Thoracic aorta (tissue), 2 donors: Measurements from ENCODE around the gene CANX. TPM values are rescaled to one million over a fixed set of nuclear protein-coding genes. Genes with fewer than 3 reads are reported as not detected.

Source experiments
- ATAC-seq: fragments of 150-250 bp; one replicate; pipeline ENCODE4 v1.8.0; 2017; ENCODE audit warnings: low read depth; ENCODE audit not compliant: insufficient number of reproducible peaks, low FRiP score
- DNase-seq: peaks from one replicate; pipeline ENCODE4 v3.0.0-alpha.2; 2020; ENCODE audit warnings: low spot score
- H3K27ac ChIP-seq, 2 donors: fragments of 200-600 bp; sonication (generic); 1 replicate in 1 of 2; 2 replicates in 1 of 2; pipeline ENCODE4 v1.5.1; 2016; ENCODE audit warnings: mild to moderate bottlenecking in 2 of 2, moderate library complexity in 2 of 2
- H3K27me3 ChIP-seq: fragments of 200-600 bp; sonication (generic); replicated peaks from 2 replicates; pipeline ENCODE4 v1.6.0; 2016; ENCODE audit warnings: mild to moderate bottlenecking; ENCODE audit not compliant: insufficient read depth
- H3K36me3 ChIP-seq: fragments of 200-600 bp; sonication (generic); one replicate; pipeline ENCODE4 v1.5.1; 2016
- H3K4me1 ChIP-seq, 2 donors: fragments of 200-600 bp; sonication (generic); 1 replicate in 1 of 2; 2 replicates in 1 of 2; pipeline versions ENCODE4 v1.5.1 to v1.6.0; 2016; ENCODE audit warnings: low read depth in 2 of 2, mild to moderate bottlenecking in 1 of 2; ENCODE audit not compliant: control insufficient read depth in 1 of 2
- H3K4me3 ChIP-seq: fragments of 200-600 bp; sonication (generic); 2 replicates; pipeline ENCODE4 v1.5.1; 2016; ENCODE audit warnings: mild to moderate bottlenecking
- H3K9me3 ChIP-seq: fragments of 200-600 bp; sonication (generic); 2 replicates; pipeline ENCODE4 v1.5.1; 2016
- total RNA-seq, 2 donors: library from RNA; depleted of rRNA; stranded (reverse); fragments of >200 nt; gene quantifications; one replicate each; pipeline versions ENCODE4 v1.1.0 to v1.2.3, GENCODE V29; 2016
- TF ChIP-seq, protein P1 (sequence below): fragments of 200-600 bp; sonication (generic); IDR thresholded peaks from one replicate; pipeline ENCODE4 v1.5.1; 2019; ENCODE audit warnings: antibody characterized with exemption

The CANX gene
- total RNA-seq, 2 donors from 2014 or later: 240 to 371 TPM

DNA sequence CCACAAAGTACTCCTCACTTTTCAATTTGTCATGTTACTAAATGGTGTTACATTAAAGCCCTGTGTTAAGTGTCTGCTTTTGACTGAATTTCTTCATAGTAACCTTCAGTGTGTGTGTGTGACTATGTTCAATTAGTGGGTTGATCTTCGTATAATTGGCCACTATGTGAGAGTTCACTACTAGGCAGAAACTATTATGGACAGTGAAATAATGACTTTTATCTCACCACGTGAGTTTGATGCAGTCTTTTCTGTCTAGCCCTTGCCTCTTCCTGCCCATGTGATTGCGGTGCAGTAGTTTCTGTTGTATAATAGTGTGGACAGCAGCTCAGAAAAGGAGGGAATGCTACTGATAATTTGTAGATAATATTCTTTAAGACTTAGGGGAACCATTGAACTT, 32.1 kb downstream of the CANX start:
- Histone ChIP-seq H3K9me3 (no peaks in the 10 kb centered on the region), H3K27me3 (no peaks in the 10 kb centered on the region), H3K27ac (no peak overlapping the region), H3K4me1 (peaks cover 27 to 31% of the 10 kb centered on the region in 2 donors), H3K36me3 (peaks cover 32% of the 10 kb centered on the region), H3K4me3 (no peak overlapping the region)
- TF ChIP-seq, protein P1, sequence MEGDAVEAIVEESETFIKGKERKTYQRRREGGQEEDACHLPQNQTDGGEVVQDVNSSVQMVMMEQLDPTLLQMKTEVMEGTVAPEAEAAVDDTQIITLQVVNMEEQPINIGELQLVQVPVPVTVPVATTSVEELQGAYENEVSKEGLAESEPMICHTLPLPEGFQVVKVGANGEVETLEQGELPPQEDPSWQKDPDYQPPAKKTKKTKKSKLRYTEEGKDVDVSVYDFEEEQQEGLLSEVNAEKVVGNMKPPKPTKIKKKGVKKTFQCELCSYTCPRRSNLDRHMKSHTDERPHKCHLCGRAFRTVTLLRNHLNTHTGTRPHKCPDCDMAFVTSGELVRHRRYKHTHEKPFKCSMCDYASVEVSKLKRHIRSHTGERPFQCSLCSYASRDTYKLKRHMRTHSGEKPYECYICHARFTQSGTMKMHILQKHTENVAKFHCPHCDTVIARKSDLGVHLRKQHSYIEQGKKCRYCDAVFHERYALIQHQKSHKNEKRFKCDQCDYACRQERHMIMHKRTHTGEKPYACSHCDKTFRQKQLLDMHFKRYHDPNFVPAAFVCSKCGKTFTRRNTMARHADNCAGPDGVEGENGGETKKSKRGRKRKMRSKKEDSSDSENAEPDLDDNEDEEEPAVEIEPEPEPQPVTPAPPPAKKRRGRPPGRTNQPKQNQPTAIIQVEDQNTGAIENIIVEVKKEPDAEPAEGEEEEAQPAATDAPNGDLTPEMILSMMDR: no peak
- DNase-seq: no peak
- no peak for ATAC-seq

DNA sequence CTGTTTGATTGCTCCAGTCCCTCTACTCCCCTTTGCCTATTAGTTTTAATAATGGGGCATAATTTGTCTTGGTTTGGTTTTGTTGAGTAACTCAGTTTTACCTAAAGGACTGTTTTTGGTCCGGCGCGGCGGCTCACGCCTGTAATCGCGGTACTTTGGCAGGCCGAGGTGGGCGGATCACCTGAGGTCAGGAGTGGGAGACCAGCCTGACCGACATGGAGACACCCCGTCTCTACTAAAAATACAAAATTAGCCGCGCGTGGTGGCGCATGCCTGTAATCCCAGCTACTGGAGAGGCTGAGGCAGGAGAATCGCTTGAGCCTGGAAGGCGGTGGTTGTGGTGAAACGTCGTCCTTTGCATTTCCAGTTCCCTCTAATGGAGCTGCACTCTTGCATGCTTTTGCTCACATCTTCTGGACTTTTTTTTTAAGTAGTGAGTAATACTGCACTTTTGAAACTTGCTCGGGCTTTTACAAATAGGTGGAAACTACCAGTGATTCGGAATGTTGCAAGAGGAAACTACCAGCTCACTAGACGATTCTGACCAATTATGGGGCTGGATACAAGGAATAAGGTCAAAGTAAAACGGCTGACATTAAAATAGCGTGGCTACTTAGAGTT, 33.1 kb downstream of the CANX start:
- DNase-seq: no peak
- ATAC-seq: peak; percentile 71
- Histone ChIP-seq H3K27ac (peak overlapping the region; percentile 68 to 82), H3K9me3 (no peaks in the 10 kb centered on the region), H3K36me3 (peaks cover 21% of the 10 kb centered on the region), H3K27me3 (no peaks in the 10 kb centered on the region), H3K4me1 (peaks cover 30 to 41% of the 10 kb centered on the region in 2 donors), H3K4me3 (peak overlapping the region; percentile 87)
- TF ChIP-seq, protein P1: no peak

DNA sequence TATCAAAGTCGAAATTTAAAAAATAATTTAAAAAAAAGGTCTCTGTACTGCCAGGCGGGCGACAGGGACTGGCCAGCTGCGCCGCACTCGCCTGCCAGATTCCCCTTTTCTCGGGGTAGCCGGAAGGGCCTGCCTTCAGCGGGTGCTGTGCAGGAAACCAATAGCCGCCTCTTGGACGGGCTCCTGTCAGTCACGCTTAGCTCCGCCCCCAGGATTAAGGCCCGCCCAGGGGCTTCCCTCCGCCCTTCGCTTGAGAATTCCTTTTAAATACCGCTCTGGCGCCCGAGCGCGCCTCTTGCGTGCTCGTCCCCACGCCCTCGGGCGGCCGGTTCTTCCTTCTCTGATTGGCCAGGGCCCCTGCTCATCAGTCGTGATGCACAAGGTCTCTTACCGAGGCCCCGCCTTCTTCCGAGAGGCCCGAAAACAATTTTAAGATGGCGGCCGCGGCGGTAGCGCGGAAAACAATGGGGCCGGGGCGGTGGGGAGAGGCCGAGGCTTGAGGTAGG, 33.7 kb downstream of the CANX start, which contains the start of gene MAML1:
TSS of gene MAML1 (plus strand) at position 411 of the 506 bp plus-strand sequence. CDS start 291 bp downstream, outside the sequence.
- Histone ChIP-seq H3K27ac (peak within 1 kb of the TSS; percentile 82 to 93), H3K4me3 (peak within 1 kb of the TSS; percentile 87), H3K9me3 (no peaks in the 10 kb centered on the region), H3K36me3 (peaks cover 16% of the 10 kb centered on the region), H3K27me3 (no peaks in the 10 kb centered on the region), H3K4me1 (peaks cover 35 to 47% of the 10 kb centered on the region in 2 donors)
- TF ChIP-seq, protein P1: no peak
- peak; percentile 96 for ATAC-seq
- peak; percentile 98 for DNase-seq

DNA sequence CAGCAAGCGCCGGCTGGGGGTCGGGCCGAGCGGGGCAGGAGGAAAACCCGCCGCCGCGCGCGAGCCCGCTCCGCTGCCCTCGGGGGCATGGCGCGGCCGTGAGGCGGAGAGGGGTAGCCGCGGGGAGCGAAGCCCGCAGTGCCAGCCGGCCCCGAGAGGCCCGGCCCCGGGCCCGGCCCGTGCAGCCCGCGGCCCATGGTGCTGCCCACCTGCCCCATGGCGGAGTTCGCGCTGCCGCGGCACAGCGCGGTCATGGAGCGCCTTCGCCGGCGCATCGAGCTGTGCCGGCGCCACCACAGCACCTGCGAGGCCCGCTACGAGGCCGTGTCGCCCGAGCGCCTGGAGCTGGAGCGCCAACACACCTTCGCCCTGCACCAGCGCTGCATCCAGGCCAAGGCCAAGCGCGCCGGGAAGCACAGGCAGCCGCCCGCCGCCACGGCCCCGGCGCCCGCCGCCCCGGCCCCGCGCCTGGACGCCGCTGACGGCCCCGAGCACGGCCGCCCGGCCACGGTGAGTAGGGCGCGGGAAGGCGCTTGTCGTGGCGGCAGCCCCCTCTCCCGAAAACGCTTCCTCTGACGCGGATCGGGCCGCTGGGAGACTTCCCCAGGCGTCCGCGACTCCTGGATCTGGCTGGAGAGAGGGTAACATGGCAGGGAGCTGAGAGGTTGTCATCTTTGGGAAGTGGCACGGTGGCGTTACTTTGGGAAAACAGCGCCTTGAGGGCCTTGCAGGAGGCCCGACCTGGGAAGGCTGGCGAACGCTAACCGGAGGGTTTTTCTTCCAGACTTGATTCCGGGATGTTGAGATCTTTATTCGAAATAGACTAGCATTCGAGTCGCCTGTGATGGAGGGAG, 34.4 kb downstream of the CANX start:
- Histone ChIP-seq H3K4me1 (peaks cover 35 to 54% of the 10 kb centered on the region in 2 donors), H3K9me3 (no peaks in the 10 kb centered on the region), H3K27me3 (no peaks in the 10 kb centered on the region), H3K4me3 (peak overlapping the region; percentile 87), H3K36me3 (peaks cover 9% of the 10 kb centered on the region), H3K27ac (peak overlapping the region; percentile 82 to 93)
- ATAC-seq: peak; percentile 40
- no peak for DNase-seq
- TF ChIP-seq, protein P1: no peak

DNA sequence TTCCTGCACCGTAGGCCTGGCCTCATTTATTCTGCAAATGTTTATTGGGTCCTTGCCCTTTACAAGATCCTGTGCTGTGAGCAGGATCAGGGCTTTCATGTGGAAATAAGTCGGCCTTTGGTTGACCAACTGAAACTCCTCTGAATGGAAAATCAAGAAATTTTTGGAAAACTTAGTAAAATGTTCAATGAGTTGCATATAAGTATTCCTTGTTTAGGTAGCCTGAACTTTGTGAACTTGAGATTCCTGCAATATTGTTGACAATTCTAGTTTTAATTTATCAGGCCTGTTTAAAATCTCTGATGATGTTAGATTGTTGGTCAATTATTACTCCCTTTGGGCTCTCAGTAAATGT, 35.0 kb downstream of the CANX start:
- ATAC-seq: no peak
- H3K9me3 ChIP-seq: no peaks in the 10 kb centered on the region
- peaks cover 35 to 60% of the 10 kb centered on the region in 2 donors for H3K4me1 ChIP-seq
- H3K4me3 ChIP-seq: peak overlapping the region; percentile 87
- TF ChIP-seq, protein P1: no peak
- no peak for DNase-seq
- no peaks in the 10 kb centered on the region for H3K27me3 ChIP-seq
- H3K27ac ChIP-seq: peak overlapping the region; percentile 82 to 93
- peaks cover 3% of the 10 kb centered on the region for H3K36me3 ChIP-seq
